Nephron (organoid): ENCODE measurements around the gene PIM3.

ENCODE experiments used
- H3K27ac Mint-ChIP-seq, 3 experiments: 2 replicates each; pipeline ENCODE4 v1.8.0; 2020; ENCODE audit warnings: mixed read lengths in 3 of 3, mild to moderate bottlenecking in 2 of 3, moderate library complexity in 1 of 3
- H3K27me3 Mint-ChIP-seq: 2 replicates; pipeline ENCODE4 v1.8.0; 2021; ENCODE audit warnings: low read depth, mild to moderate bottlenecking, moderate library complexity, mixed read lengths
- H3K36me3 Mint-ChIP-seq: 2 replicates; pipeline ENCODE4 v1.8.0; 2020; ENCODE audit warnings: low read depth, mixed read lengths
- H3K4me1 Mint-ChIP-seq: 2 replicates; pipeline ENCODE4 v1.8.0; 2020; ENCODE audit warnings: mixed read lengths
- H3K4me3 Mint-ChIP-seq, 3 experiments: 2 replicates each; pipeline ENCODE4 v1.8.0; 2020; ENCODE audit warnings: mild to moderate bottlenecking in 3 of 3, mixed read lengths in 3 of 3, moderate library complexity in 2 of 3
- H3K9me3 Mint-ChIP-seq: 2 replicates; pipeline ENCODE4 v1.8.0; 2020; ENCODE audit warnings: mixed read lengths
- CTCF ChIP-seq, 3 experiments: fragments of 200-600 bp; sonication (generic); IDR thresholded peaks; one replicate each; pipeline ENCODE4 v1.5.0; 2021; ENCODE audit warnings: antibody characterized with exemption in 3 of 3; ENCODE audit not compliant: unreplicated experiment in 3 of 3

PIM3 gene

GRCh38 chr22:49921508-49922278 lies 38.9 kb upstream of the PIM3 start:
- peaks cover 11% of the 10 kb centered on the region for H3K4me1 Mint-ChIP-seq
- no peaks in the 10 kb centered on the region for H3K9me3 Mint-ChIP-seq
- peaks cover 7% of the 10 kb centered on the region for H3K36me3 Mint-ChIP-seq
- peak overlapping the region in 2 of 3 experiments; percentile 49 to 63 for H3K4me3 Mint-ChIP-seq
- H3K27ac Mint-ChIP-seq = no peak overlapping the region
- no peak for TF ChIP-seq CTCF (IDR thresholded peaks at IDR 0.05; ENCODE audit: unreplicated experiment in 3 of 3)
- H3K27me3 Mint-ChIP-seq = no peaks in the 10 kb centered on the region

- Mint-ChIP-seq H3K27ac (no peak overlapping the region), H3K4me3 (peak overlapping the region in 1 of 3 experiments; percentile 63), H3K36me3 (peaks cover 7% of the 10 kb centered on the region), H3K27me3 (peaks cover 4% of the 10 kb centered on the region), H3K9me3 (no peaks in the 10 kb centered on the region), H3K4me1 (peaks cover 11% of the 10 kb centered on the region)
- TF ChIP-seq CTCF (IDR thresholded peaks at IDR 0.05; ENCODE audit: unreplicated experiment in 3 of 3) = no peak
Measured at GRCh38 chr22:49922484-49922883, 38.1 kb upstream of the PIM3 start.

- Mint-ChIP-seq H3K9me3 (no peaks in the 10 kb centered on the region), H3K27ac (no peak overlapping the region), H3K36me3 (peaks cover 7% of the 10 kb centered on the region), H3K27me3 (peaks cover 4% of the 10 kb centered on the region), H3K4me3 (no peak overlapping the region), H3K4me1 (peaks cover 11% of the 10 kb centered on the region)
- TF ChIP-seq CTCF (IDR thresholded peaks at IDR 0.05; ENCODE audit: unreplicated experiment in 3 of 3) = no peak
Measured at GRCh38 chr22:49922926-49923325, 37.6 kb upstream of the PIM3 start.

- Mint-ChIP-seq H3K36me3 (peaks cover 7% of the 10 kb centered on the region), H3K27ac (no peak overlapping the region), H3K27me3 (peaks cover 4% of the 10 kb centered on the region), H3K4me3 (peak overlapping the region in 2 of 3 experiments; percentile 21 to 60), H3K4me1 (peaks cover 11% of the 10 kb centered on the region), H3K9me3 (no peaks in the 10 kb centered on the region)
- no peak for TF ChIP-seq CTCF (IDR thresholded peaks at IDR 0.05; ENCODE audit: unreplicated experiment in 3 of 3)
Measured at GRCh38 chr22:49923445-49923844, 37.1 kb upstream of the PIM3 start.

GRCh38 chr22:49924113-49924833 lies 36.3 kb upstream of the PIM3 start:
- H3K36me3 Mint-ChIP-seq = peaks cover 7% of the 10 kb centered on the region
- no peak overlapping the region for H3K4me3 Mint-ChIP-seq
- TF ChIP-seq CTCF (IDR thresholded peaks at IDR 0.05; ENCODE audit: unreplicated experiment in 3 of 3) = no peak
- H3K9me3 Mint-ChIP-seq = no peaks in the 10 kb centered on the region
- H3K27ac Mint-ChIP-seq = no peak overlapping the region
- H3K4me1 Mint-ChIP-seq = peaks cover 11% of the 10 kb centered on the region
- peaks cover 4% of the 10 kb centered on the region for H3K27me3 Mint-ChIP-seq
